ENCODE results near the gene ASMTL.

- no peak for TF ChIP-seq CTCF (IDR thresholded peaks at IDR 0.05; ENCODE audit: borderline replicate concordance, extremely low read depth, low read length, poor library complexity, severe bottlenecking)
- TF ChIP-seq EZH2 (IDR thresholded peaks at IDR 0.05; ENCODE audit: borderline replicate concordance, low read depth, low read length, severe bottlenecking): no peak
Observed at GRCh38 chrX:1416965-1417760, 35.5 kb downstream of the ASMTL start.

All from DND-41 (cell line).